NCI-H146 (cell line): ENCODE data around the gene MAP2K7.
"Not testable (repeated sequence)": the region's sequence is repeated elsewhere in the genome, so short reads cannot be mapped to it uniquely, and the experiment has no call there.

ENCODE experiments used
- DNase-seq: peaks from one replicate; lab custom pipeline; 2025; lab: John Stamatoyannopoulos, UW

Gene MAP2K7

GRCh38 chr19:7919610-7920518, 16.2 kb downstream of the MAP2K7 start, which contains the start of gene SNAPC2:
Gene SNAPC2, plus strand, starts transcription at chr19:7920338. Its CDS starts 29 bp downstream, at chr19:7920367.
- DNase-seq: peak; percentile 88

- peak; percentile 98 for DNase-seq
Observed at GRCh38 chr19:7920519-7921301, 17.0 kb downstream of the MAP2K7 start.

GRCh38 chr19:7921302-7921966, 17.8 kb downstream of the MAP2K7 start:
- no peak for DNase-seq

GRCh38 chr19:7921967-7922835, 18.5 kb downstream of the MAP2K7 start:
- no peak for DNase-seq

GRCh38 chr19:7922836-7923195, 19.1 kb downstream of the MAP2K7 start:
- DNase-seq: no peak

- no peak for DNase-seq
Observed at GRCh38 chr19:7923295-7924191, 19.9 kb downstream of the MAP2K7 start.

- DNase-seq: no peak
Observed at GRCh38 chr19:7924241-7924640, 20.6 kb downstream of the MAP2K7 start.

GRCh38 chr19:7924651-7925170, 21.0 kb downstream of the MAP2K7 start:
- no peak for DNase-seq

GRCh38 chr19:7925171-7925851, 21.6 kb downstream of the MAP2K7 start:
- DNase-seq: peak; percentile 71

- peak; percentile 55 for DNase-seq
Observed at GRCh38 chr19:7926021-7926726, 22.5 kb downstream of the MAP2K7 start, which contains the start of gene CTXN1. Gene CTXN1, minus strand, starts transcription at chr19:7926135. Its CDS starts 597 bp downstream, at chr19:7925538.

- no peak for DNase-seq
Observed at GRCh38 chr19:7926727-7927604, 23.3 kb downstream of the MAP2K7 start.

GRCh38 chr19:7927605-7928333, 24.1 kb downstream of the MAP2K7 start:
- no peak for DNase-seq

- DNase-seq: no peak
Observed at GRCh38 chr19:7928334-7928706, 24.6 kb downstream of the MAP2K7 start.

GRCh38 chr19:7928741-7929701, 25.3 kb downstream of the MAP2K7 start:
- DNase-seq: no peak

GRCh38 chr19:7930030-7930429, 26.4 kb downstream of the MAP2K7 start:
- not testable (repeated sequence) for DNase-seq

GRCh38 chr19:7930765-7931164, 27.1 kb downstream of the MAP2K7 start:
- no peak for DNase-seq
